Panc1 (cell line): ENCODE results near the gene PHOX2B. TPM values are rescaled to one million over a fixed set of nuclear protein-coding genes. Genes with fewer than 3 reads are reported as not detected.

Experiments
- ATAC-seq: fragments of 200-7000 bp; cut with Tn5 transposase; 2 replicates; pipeline ENCODE4 v1.9.1; 2020; ENCODE audit warnings: mild to moderate bottlenecking, moderate library complexity
- BruUV-seq: library from RNA; stranded (reverse); fragments of 400-500 nt; replicated peaks from 2 replicates; lab custom pipeline; 2021; lab: Mats Ljungman, UMichigan
- CTCF ChIA-PET: fragments of 300-600 bp; sonication (Branson Sonifier 250); formaldehyde crosslinking; loops from one replicate; lab custom pipeline; 2022; ENCODE audit warnings: antibody characterized with exemption; lab: Charles Lee
- POLR2A ChIA-PET: fragments of 300-600 bp; sonication (Branson Sonifier 250); formaldehyde crosslinking; loops from one replicate; lab custom pipeline; 2022; ENCODE audit warnings: antibody characterized with exemption; lab: Charles Lee
- DNase-seq: peaks from one replicate; pipeline ENCODE4 v3.0.0-alpha.2; 2010; ENCODE audit warnings: low read depth, low spot score
- H3K27ac ChIP-seq: 2 replicates; pipeline ENCODE4 v1.5.1; 2011; ENCODE audit warnings: mild to moderate bottlenecking, low read length, inconsistent platforms
- H3K27me3 ChIP-seq: fragments of 200-500 bp; sonication (Bioruptor generic); 2 replicates; pipeline ENCODE4 v1.6.0; 2014; ENCODE audit warnings: low read length, inconsistent platforms; ENCODE audit not compliant: control insufficient read depth, insufficient read depth
- H3K36me3 ChIP-seq: fragments of 200-500 bp; sonication (Bioruptor generic); 2 replicates; pipeline ENCODE4 v1.5.1; 2014; ENCODE audit warnings: inconsistent platforms, mild to moderate bottlenecking, low read length, moderate library complexity; ENCODE audit not compliant: control insufficient read depth, insufficient read depth
- H3K4me1 ChIP-seq: 2 replicates; pipeline ENCODE4 v1.5.1; 2011; ENCODE audit warnings: inconsistent platforms, mild to moderate bottlenecking, low read length, moderate library complexity; ENCODE audit not compliant: control insufficient read depth, insufficient read depth
- H3K4me3 ChIP-seq, 2 experiments: 2 replicates each; pipeline ENCODE4 v1.5.1; 2011 to 2012; ENCODE audit warnings: low read depth in 2 of 2, low read length in 2 of 2, mild to moderate bottlenecking in 2 of 2, inconsistent platforms in 1 of 2, moderate library complexity in 1 of 2
- H3K9me3 ChIP-seq: fragments of 200-500 bp; sonication (Bioruptor generic); 2 replicates; pipeline ENCODE4 v1.5.1; 2014; ENCODE audit warnings: low read depth, mild to moderate bottlenecking, inconsistent platforms, low read length, moderate library complexity; ENCODE audit not compliant: control insufficient read depth, insufficient read depth
- POLR2AphosphoS5 ChIP-seq: IDR thresholded peaks from 2 replicates; pipeline ENCODE4 v1.6.1; 2012; ENCODE audit warnings: mild to moderate bottlenecking, low read depth, low read length, moderate library complexity
- REST ChIP-seq, 2 experiments: IDR thresholded peaks; 2 replicates each; pipeline ENCODE4 v1.6.1; 2011 to 2012; ENCODE audit warnings: low read depth in 2 of 2, control low read depth in 1 of 2, low read length in 1 of 2, mild to moderate bottlenecking in 1 of 2, moderate library complexity in 1 of 2; ENCODE audit not compliant: insufficient read depth in 1 of 2
- SIN3A ChIP-seq: IDR thresholded peaks from 2 replicates; pipeline ENCODE4 v1.6.1; 2012; ENCODE audit warnings: low read depth, mild to moderate bottlenecking, low read length, moderate library complexity, borderline replicate concordance; ENCODE audit not compliant: insufficient read depth
- TCF7L2 ChIP-seq: IDR thresholded peaks from 2 replicates; pipeline ENCODE4 v1.6.1; 2011; ENCODE audit warnings: mild to moderate bottlenecking, low read depth, low read length, inconsistent platforms
- in situ Hi-C: cut with HindIII; loops from 2 replicates; pipeline ENCODE4 v1.10.0; 2016; ENCODE audit warnings: low sequenced_read_pairs, low pct_unique_long_range_greater_than_20kb
- intact Hi-C: fragments of 100-400 bp; cut with micrococcal nuclease; formaldehyde crosslinking; loops from one replicate; pipeline ENCODE4 v1.10.0; 2022; ENCODE audit not compliant: unreplicated experiment
- total RNA-seq: library from RNA; stranded (reverse); gene quantifications from one replicate; pipeline ENCODE4 v1.2.1, GENCODE V29; 2021; ENCODE audit not compliant: unreplicated experiment
- TF ChIP-seq, protein P1 (sequence below): fragments of 450-650 bp; IDR thresholded peaks from 2 replicates; pipeline ENCODE4 v1.5.1; 2017; ENCODE audit warnings: mild to moderate bottlenecking

PHOX2B gene
- total RNA-seq, 1 experiment from 2014 or later = not detected

GRCh38 chr4:41734371-41734770, 14.2 kb downstream of the PHOX2B start:
- DNase-seq (no peak), ATAC-seq (no peak)
- Histone ChIP-seq H3K9me3 (no peaks in the 10 kb centered on the region), H3K36me3 (no peaks in the 10 kb centered on the region), H3K27ac (no peak overlapping the region), H3K4me1 (no peaks in the 10 kb centered on the region), H3K4me3 (no peak overlapping the region), H3K27me3 (no peaks in the 10 kb centered on the region; the same call in 1 of the 2 replicates)
- intact Hi-C loops (no loop called here), in situ Hi-C loops (no loop called here)
- POLR2A ChIA-PET = no interaction called here
- no TSS peak for BruUV-seq
- CTCF ChIA-PET = no interaction called here
- no peak for TF ChIP-seq POLR2AphosphoS5
- TF ChIP-seq SIN3A = no peak

DNA sequence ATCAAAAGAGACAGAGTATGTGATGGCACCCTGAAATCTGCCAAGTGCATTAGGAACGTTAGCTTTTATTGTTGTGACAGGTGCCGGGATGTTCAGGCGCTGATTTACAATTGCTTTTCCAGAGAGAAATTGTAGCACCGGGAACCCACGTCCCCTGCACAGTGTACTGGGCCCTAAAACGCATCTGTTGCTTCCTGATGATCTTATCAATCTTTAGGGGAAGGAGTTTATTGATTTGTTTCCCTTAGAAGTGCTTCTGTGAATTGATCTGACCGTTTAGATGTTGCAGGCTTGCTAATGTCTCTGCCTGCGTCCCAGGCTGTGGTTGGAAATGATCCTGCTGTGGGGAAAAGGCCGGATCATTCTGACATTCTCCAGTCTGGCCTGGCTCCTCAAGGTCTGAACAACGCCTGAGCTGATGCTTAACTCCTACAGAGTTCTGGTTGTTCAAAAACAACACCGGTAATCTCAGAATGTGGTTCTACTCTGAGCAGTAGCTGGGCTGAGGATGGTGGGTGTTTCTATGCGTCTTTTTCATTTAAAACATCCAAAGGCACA, 16.9 kb downstream of the PHOX2B start:
- Histone ChIP-seq H3K4me3 (no peak overlapping the region), H3K4me1 (no peaks in the 10 kb centered on the region), H3K27ac (no peak overlapping the region), H3K27me3 (no peaks in the 10 kb centered on the region; the same call in 1 of the 2 replicates), H3K9me3 (no peaks in the 10 kb centered on the region), H3K36me3 (no peaks in the 10 kb centered on the region)
- no TSS peak for BruUV-seq
- in situ Hi-C loops (no loop called here), intact Hi-C loops (no loop called here)
- ChIA-PET CTCF (no interaction called here), POLR2A (no interaction called here)
- ATAC-seq = no peak
- TF ChIP-seq POLR2AphosphoS5 (no peak), REST (IDR thresholded peaks at IDR 0.05; ENCODE audit: insufficient read depth in 1 of 2, low read depth in 2 of 2, low read length in 1 of 2) (no peak), TCF7L2 (no peak), SIN3A (no peak)
- TF ChIP-seq, protein P1, sequence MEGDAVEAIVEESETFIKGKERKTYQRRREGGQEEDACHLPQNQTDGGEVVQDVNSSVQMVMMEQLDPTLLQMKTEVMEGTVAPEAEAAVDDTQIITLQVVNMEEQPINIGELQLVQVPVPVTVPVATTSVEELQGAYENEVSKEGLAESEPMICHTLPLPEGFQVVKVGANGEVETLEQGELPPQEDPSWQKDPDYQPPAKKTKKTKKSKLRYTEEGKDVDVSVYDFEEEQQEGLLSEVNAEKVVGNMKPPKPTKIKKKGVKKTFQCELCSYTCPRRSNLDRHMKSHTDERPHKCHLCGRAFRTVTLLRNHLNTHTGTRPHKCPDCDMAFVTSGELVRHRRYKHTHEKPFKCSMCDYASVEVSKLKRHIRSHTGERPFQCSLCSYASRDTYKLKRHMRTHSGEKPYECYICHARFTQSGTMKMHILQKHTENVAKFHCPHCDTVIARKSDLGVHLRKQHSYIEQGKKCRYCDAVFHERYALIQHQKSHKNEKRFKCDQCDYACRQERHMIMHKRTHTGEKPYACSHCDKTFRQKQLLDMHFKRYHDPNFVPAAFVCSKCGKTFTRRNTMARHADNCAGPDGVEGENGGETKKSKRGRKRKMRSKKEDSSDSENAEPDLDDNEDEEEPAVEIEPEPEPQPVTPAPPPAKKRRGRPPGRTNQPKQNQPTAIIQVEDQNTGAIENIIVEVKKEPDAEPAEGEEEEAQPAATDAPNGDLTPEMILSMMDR = no peak
- no peak for DNase-seq

DNA sequence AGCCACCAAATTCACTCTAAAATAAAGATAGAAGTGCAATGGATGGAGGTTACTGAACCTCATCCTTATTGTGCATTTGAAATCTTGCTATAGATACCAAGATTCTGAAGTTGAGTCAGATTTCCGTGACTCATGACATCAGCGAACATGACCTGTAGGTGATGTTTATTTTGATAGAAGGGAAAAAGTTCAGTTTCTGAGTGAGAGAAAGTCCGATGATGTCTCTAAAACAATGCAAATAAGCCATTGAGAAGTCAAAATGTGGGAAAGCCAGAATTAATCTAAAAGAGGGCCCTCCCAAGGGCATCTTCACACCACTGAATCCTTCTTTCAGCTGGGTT, 20.0 kb downstream of the PHOX2B start:
- TF ChIP-seq SIN3A = no peak
- no peak for TF ChIP-seq TCF7L2
- TF ChIP-seq, protein P1 = no peak
- no peak for TF ChIP-seq POLR2AphosphoS5
- no peak for TF ChIP-seq REST (IDR thresholded peaks at IDR 0.05; ENCODE audit: insufficient read depth in 1 of 2, low read depth in 2 of 2, low read length in 1 of 2)
- intact Hi-C loops = no loop called here
- Histone ChIP-seq H3K27ac (no peak overlapping the region), H3K9me3 (no peaks in the 10 kb centered on the region), H3K36me3 (no peaks in the 10 kb centered on the region), H3K27me3 (no peaks in the 10 kb centered on the region; the same call in 1 of the 2 replicates), H3K4me3 (no peak overlapping the region), H3K4me1 (no peaks in the 10 kb centered on the region)
- POLR2A ChIA-PET = no interaction called here
- ATAC-seq (no peak), DNase-seq (no peak)
- BruUV-seq = no TSS peak
- CTCF ChIA-PET = no interaction called here
- in situ Hi-C loops = no loop called here
